ENCODE measurements around the gene TTC24.

- no peak for TF ChIP-seq RARB (CRISPR knock-in tag; IDR thresholded peaks at IDR 0.05)
- TF ChIP-seq ZFP30 (CRISPR knock-in tag; IDR thresholded peaks at IDR 0.05), result no peak
- TF ChIP-seq ZFP3 (CRISPR knock-in tag; IDR thresholded peaks at IDR 0.05), result no peak
- TF ChIP-seq GLIS3 (CRISPR knock-in tag; IDR thresholded peaks at IDR 0.05), result no peak
- no peak for TF ChIP-seq ESRRG (CRISPR knock-in tag; IDR thresholded peaks at IDR 0.05)
- TF ChIP-seq ISL1 (CRISPR knock-in tag; IDR thresholded peaks at IDR 0.05), result no peak
- TF ChIP-seq ZNF8 (CRISPR knock-in tag; IDR thresholded peaks at IDR 0.05), result no peak
- no peak for TF ChIP-seq SNAI2 (CRISPR knock-in tag; IDR thresholded peaks at IDR 0.05)
- TF ChIP-seq ZC3H10 (CRISPR knock-in tag; IDR thresholded peaks at IDR 0.05), result no peak
- no peak for TF ChIP-seq ARNTL (CRISPR knock-in tag; IDR thresholded peaks at IDR 0.05; ENCODE audit: borderline replicate concordance, low read depth)
- no peak for TF ChIP-seq CSDC2 (CRISPR knock-in tag; IDR thresholded peaks at IDR 0.05)
- no peak for TF ChIP-seq CSRNP3 (CRISPR knock-in tag; IDR thresholded peaks at IDR 0.05)
- no peak for TF ChIP-seq PATZ1 (CRISPR knock-in tag; IDR thresholded peaks at IDR 0.05; ENCODE audit: borderline replicate concordance)
- no peak for TF ChIP-seq PPARA (CRISPR knock-in tag; IDR thresholded peaks at IDR 0.05; ENCODE audit: borderline replicate concordance)
Measured at GRCh38 chr1:156533568-156534220, 45.8 kb upstream of the TTC24 start.

Measured in SK-N-SH treated with all-trans-retinoic acid at 6 μM for 48 hours (cell line).